Body of pancreas (tissue), 4 donors: ENCODE results near the gene PAQR8. TPM values are rescaled to one million over a fixed set of nuclear protein-coding genes. Genes with fewer than 3 reads are reported as not detected.
A peak's percentile ranks its signal among the peaks of the same experiment; 100 is the strongest.

Experiments used
- ATAC-seq: fragments of 150-250 bp; one replicate; pipeline ENCODE4 v1.9.1; 2016
- DNase-seq, 4 donors: peaks; one replicate each; pipeline ENCODE4 v3.0.0-alpha.2; 2019
- H3K27ac ChIP-seq, 4 donors: fragments of 200-600 bp; sonication (generic); 1 replicate in 3 of 4; 2 replicates in 1 of 4; pipeline versions ENCODE4 v1.5.1 to v1.6.1; 2016 to 2019; ENCODE audit warnings: mild to moderate bottlenecking in 1 of 4, mixed read lengths in 1 of 4, moderate library complexity in 1 of 4
- H3K27me3 ChIP-seq, 2 donors: fragments of 200-600 bp; sonication (generic); one replicate each; pipeline ENCODE4 v1.6.0; 2016; ENCODE audit warnings: mild to moderate bottlenecking in 1 of 2
- H3K36me3 ChIP-seq, 2 donors: fragments of 200-600 bp; sonication (generic); replicated peaks in 1 of 2; 2 replicates each; pipeline ENCODE4 v1.5.1; 2016; ENCODE audit warnings: low read depth in 2 of 2; ENCODE audit not compliant: insufficient read depth in 1 of 2
- H3K4me1 ChIP-seq: fragments of 200-600 bp; sonication (generic); one replicate; pipeline ENCODE4 v1.6.0; 2016
- H3K4me3 ChIP-seq, 2 donors: fragments of 200-600 bp; sonication (generic); 1 replicate in 1 of 2; 2 replicates in 1 of 2; pipeline ENCODE4 v1.5.1; 2016 to 2019
- H3K9me3 ChIP-seq, 3 donors: fragments of 200-600 bp; sonication (generic); 1 replicate in 2 of 3; 2 replicates in 1 of 3; pipeline ENCODE4 v1.5.1; 2016
- CTCF ChIP-seq, 7 experiments: fragments of 450-650 bp in 4 of 7; fragments of 200-600 bp in 3 of 7; sonication (generic) in 3 of 7; IDR thresholded peaks; one replicate each; pipeline ENCODE4 v1.5.1; 2016 to 2019; ENCODE audit warnings: antibody characterized with exemption in 7 of 7
- POLR2A ChIP-seq, 3 donors: fragments of 450-650 bp; IDR thresholded peaks; one replicate each; pipeline ENCODE4 v1.6.1; 2016; ENCODE audit warnings: antibody characterized with exemption in 3 of 3, mild to moderate bottlenecking in 2 of 3
- WGBS, 2 donors: methylation state at CpG; one replicate each; pipeline ENCODE4 v1.1.5; 2017; 5-methylcytosine and 5-hydroxymethylcytosine counted together
- intact Hi-C: fragments of 100-400 bp; cut with DNase I; formaldehyde crosslinking; loops from one replicate; pipeline ENCODE4 v1.15.1; 2023
- total RNA-seq, 2 donors: library from RNA; depleted of rRNA; stranded (reverse); fragments of >200 nt; gene quantifications; one replicate each; pipeline ENCODE4 v1.1.0, GENCODE V29; 2016

Gene PAQR8
- total RNA-seq, 2 donors from 2014 or later, result 4.0 to 4.9 TPM

- no peak for DNase-seq
- Histone ChIP-seq H3K27ac (peak overlapping the region; percentile 22 to 69 (median 58)), H3K4me3 (no peak overlapping the region), H3K9me3 (no peaks in the 10 kb centered on the region), H3K36me3 (no peaks in the 10 kb centered on the region), H3K27me3 (no peaks in the 10 kb centered on the region), H3K4me1 (peaks cover 31% of the 10 kb centered on the region)
- no peak for ATAC-seq
- TF ChIP-seq CTCF (IDR thresholded peaks at IDR 0.05), result no peak
- no peak for TF ChIP-seq POLR2A (IDR thresholded peaks at IDR 0.05)
- WGBS, 2 donors, result 69 to 76% methylated on average over 4 of the region's 4 CpGs
- intact Hi-C loops, result no loop called here
Observed at GRCh38 chr6:52388790-52389189, 26.8 kb downstream of the PAQR8 start.

- Histone ChIP-seq H3K27me3 (no peaks in the 10 kb centered on the region), H3K27ac (peak overlapping the region; percentile 22 to 69 (median 58)), H3K9me3 (no peaks in the 10 kb centered on the region), H3K4me1 (peaks cover 31% of the 10 kb centered on the region), H3K36me3 (no peaks in the 10 kb centered on the region), H3K4me3 (no peak overlapping the region)
- WGBS, 2 donors, result 15 to 50% methylated on average over 1 of the region's 1 CpG
- ATAC-seq (peak; percentile 47), DNase-seq (peak in 1 of 4 donors; percentile 5)
- no peak for TF ChIP-seq CTCF (IDR thresholded peaks at IDR 0.05)
- intact Hi-C loops, result no loop called here
Observed at GRCh38 chr6:52389264-52389625, 27.3 kb downstream of the PAQR8 start.

- DNase-seq (peak; percentile 75 to 84 (median 82)), ATAC-seq (peak; percentile 89)
- H3K27ac ChIP-seq, result peak overlapping the region; percentile 22 to 69 (median 58)
Observed at GRCh38 chr6:52389626-52390360, 27.8 kb downstream of the PAQR8 start.

GRCh38 chr6:52390361-52390727 is 28.4 kb downstream of the PAQR8 start:
- peak overlapping the region in 3 of 4 donors; percentile 22 to 69 (median 67) for H3K27ac ChIP-seq
- DNase-seq (peak in 1 of 4 donors; percentile 17), ATAC-seq (no peak)
- no peaks in the 10 kb centered on the region for H3K9me3 ChIP-seq
- H3K4me1 ChIP-seq, result peaks cover 31% of the 10 kb centered on the region
- no peak overlapping the region for H3K4me3 ChIP-seq
- intact Hi-C loops, result no loop called here
- WGBS, 2 donors, result 10 to 22% methylated on average over 4 of the region's 4 CpGs
- H3K27me3 ChIP-seq, result no peaks in the 10 kb centered on the region
- H3K36me3 ChIP-seq, result no peaks in the 10 kb centered on the region
- TF ChIP-seq CTCF (IDR thresholded peaks at IDR 0.05) (no peak), POLR2A (IDR thresholded peaks at IDR 0.05) (no peak)

More at GRCh38 chr6:52389626-52390360, 27.8 kb downstream of the PAQR8 start:
- intact Hi-C loops, result no loop called here
- Histone ChIP-seq H3K4me3 (no peak overlapping the region), H3K36me3 (no peaks in the 10 kb centered on the region), H3K9me3 (no peaks in the 10 kb centered on the region), H3K27me3 (no peaks in the 10 kb centered on the region), H3K4me1 (peaks cover 31% of the 10 kb centered on the region)
- TF ChIP-seq CTCF (IDR thresholded peaks at IDR 0.05) (peak in 4 of 7 experiments; percentile 30 to 49 (median 41)), POLR2A (IDR thresholded peaks at IDR 0.05) (no peak)
- WGBS, 2 donors, result 2 to 6% methylated on average over 8 of the region's 8 CpGs

- TF ChIP-seq POLR2A (IDR thresholded peaks at IDR 0.05) (no peak), CTCF (IDR thresholded peaks at IDR 0.05) (no peak)
- H3K36me3 ChIP-seq, result no peaks in the 10 kb centered on the region
- no peak overlapping the region for H3K27ac ChIP-seq
- 27 to 89% methylated on average over 1 of the region's 1 CpG for WGBS, 2 donors
- H3K9me3 ChIP-seq, result no peaks in the 10 kb centered on the region
- H3K4me3 ChIP-seq, result no peak overlapping the region
- intact Hi-C loops, result no loop called here
- DNase-seq, result no peak
- no peak for ATAC-seq
- H3K27me3 ChIP-seq, result no peaks in the 10 kb centered on the region
- peaks cover 31% of the 10 kb centered on the region for H3K4me1 ChIP-seq
Observed at GRCh38 chr6:52391599-52391998, 29.6 kb downstream of the PAQR8 start.
